Epithelial cell of esophagus (primary cell): ENCODE results near the gene KIF26B.

Experiments
- DNase-seq: peaks from one replicate; pipeline ENCODE4 v3.0.0; 2010; ENCODE audit warnings: low read depth
- H3K4me3 ChIP-seq: 2 replicates; pipeline ENCODE4 v1.5.1; 2011; ENCODE audit warnings: mild to moderate bottlenecking, low read length, control low read depth
- CTCF ChIP-seq: IDR thresholded peaks from 2 replicates; pipeline ENCODE4 v1.5.1; 2011; ENCODE audit warnings: low read depth, mild to moderate bottlenecking, low read length, control low read depth, inconsistent platforms; ENCODE audit not compliant: insufficient read depth; ENCODE audit errors: missing control alignments

The KIF26B gene

GRCh38 chr1:245587435-245588115, 432.8 kb downstream of the KIF26B start:
- no peak for TF ChIP-seq CTCF
- no peak overlapping the region for H3K4me3 ChIP-seq
- no peak for DNase-seq

- no peak overlapping the region for H3K4me3 ChIP-seq
- no peak for TF ChIP-seq CTCF
- DNase-seq: no peak
Observed at GRCh38 chr1:245588116-245588639, 433.4 kb downstream of the KIF26B start.

GRCh38 chr1:245589316-245589715, 434.5 kb downstream of the KIF26B start:
- DNase-seq: no peak
- no peak overlapping the region for H3K4me3 ChIP-seq
- TF ChIP-seq CTCF: no peak

- DNase-seq: no peak
- no peak overlapping the region for H3K4me3 ChIP-seq
- TF ChIP-seq CTCF: no peak
Observed at GRCh38 chr1:245589906-245590305, 435.1 kb downstream of the KIF26B start.

GRCh38 chr1:245590726-245591125, 435.9 kb downstream of the KIF26B start:
- TF ChIP-seq CTCF: no peak
- DNase-seq: no peak

GRCh38 chr1:245591346-245592188, 436.8 kb downstream of the KIF26B start:
- no peak for DNase-seq
- no peak for TF ChIP-seq CTCF
- no peak overlapping the region for H3K4me3 ChIP-seq

More at GRCh38 chr1:245590726-245591125, 435.9 kb downstream of the KIF26B start:
- H3K4me3 ChIP-seq: no peak overlapping the region
